B cell (primary cell): ENCODE data around the gene CAPG. TPM values are rescaled to one million over a fixed set of nuclear protein-coding genes. Genes with fewer than 3 reads are reported as not detected.

Experiments used
- ATAC-seq: fragments of 200-7000 bp; cut with Tn5 transposase; one replicate; pipeline ENCODE4 v1.10.0; 2021; ENCODE audit warnings: low read depth, mild to moderate bottlenecking, moderate number of reproducible peaks, moderate library complexity
- CTCF ChIA-PET: fragments of 350-600 bp; sonication (Branson Sonifier 250); formaldehyde crosslinking; loops from one replicate; lab custom pipeline; 2021; ENCODE audit warnings: antibody characterized with exemption, inconsistent platforms; lab: Charles Lee
- POLR2A ChIA-PET: fragments of 350-600 bp; sonication (Branson Sonifier 250); formaldehyde crosslinking; loops from one replicate; lab custom pipeline; 2021; ENCODE audit warnings: antibody characterized with exemption; lab: Charles Lee
- DNase-seq: peaks from one replicate; pipeline ENCODE4 v3.0.0; 2013
- H2AFZ ChIP-seq: 2 replicates; pipeline ENCODE4 v1.6.1; 2012; ENCODE audit warnings: mild to moderate bottlenecking, low read depth, low read length; ENCODE audit not compliant: insufficient read depth, poor library complexity, severe bottlenecking
- H3K27ac ChIP-seq, 2 donors: 1 replicate in 1 of 2; 2 replicates in 1 of 2; pipeline ENCODE4 v1.5.1; 2012 to 2013; ENCODE audit warnings: low read length in 2 of 2, mild to moderate bottlenecking in 2 of 2, moderate library complexity in 1 of 2
- H3K27me3 ChIP-seq, 4 experiments: fragments of 200-600 bp in 1 of 4; sonication (generic) in 1 of 4; replicated peaks in 1 of 4; 1 replicate in 2 of 4; 2 replicates in 2 of 4; pipeline versions ENCODE4 v1.6.1 to v1.7.0; 2013 to 2016; ENCODE audit warnings: low read length in 3 of 4, mild to moderate bottlenecking in 2 of 4, mixed read lengths in 1 of 4, moderate library complexity in 1 of 4; ENCODE audit not compliant: insufficient read depth in 4 of 4, control insufficient read depth in 3 of 4; ENCODE audit errors: control extremely low read depth in 1 of 4
- H3K36me3 ChIP-seq, 2 experiments: replicated peaks in 1 of 2; 1 replicate in 1 of 2; 2 replicates in 1 of 2; pipeline versions ENCODE4 v1.6.1 to v1.7.1; 2013; ENCODE audit warnings: low read length in 1 of 2; ENCODE audit not compliant: insufficient read depth in 2 of 2, control insufficient read depth in 1 of 2; ENCODE audit errors: control extremely low read depth in 1 of 2, extremely low read depth in 1 of 2
- H3K4me1 ChIP-seq, 2 donors: fragments of 200-600 bp in 1 of 2; sonication (generic) in 1 of 2; 1 replicate in 1 of 2; 2 replicates in 1 of 2; pipeline versions ENCODE4 v1.5.1 to v1.6.1; 2013 to 2017; ENCODE audit warnings: low read length in 2 of 2; ENCODE audit not compliant: control insufficient read depth in 2 of 2, insufficient read depth in 2 of 2
- H3K4me2 ChIP-seq: replicated peaks from 2 replicates; pipeline ENCODE3; 2012; ENCODE audit warnings: mild to moderate bottlenecking, low read depth, low read length; ENCODE audit not compliant: poor library complexity, severe bottlenecking
- H3K4me3 ChIP-seq, 5 experiments: fragments of 200-600 bp in 1 of 5; sonication (generic) in 1 of 5; 1 replicate in 3 of 5; 2 replicates in 2 of 5; pipeline versions ENCODE4 v1.5.1 to v1.7.0; 2011 to 2016; ENCODE audit warnings: low read length in 4 of 5, mild to moderate bottlenecking in 4 of 5, low read depth in 2 of 5, control low read depth in 1 of 5, moderate library complexity in 1 of 5; ENCODE audit not compliant: insufficient read depth in 1 of 5; ENCODE audit errors: control extremely low read depth in 1 of 5, extremely low read depth in 1 of 5
- H3K79me2 ChIP-seq: fragments of 200-600 bp; sonication (generic); one replicate; pipeline ENCODE4 v1.6.0; 2016; ENCODE audit warnings: low read length; ENCODE audit not compliant: control insufficient read depth, insufficient read depth
- H3K9ac ChIP-seq: fragments of 200-600 bp; sonication (generic); 2 replicates; pipeline ENCODE4 v1.6.1; 2017; ENCODE audit warnings: mild to moderate bottlenecking, low read length, moderate library complexity
- H3K9me3 ChIP-seq, 3 donors: one replicate each; pipeline versions ENCODE4 v1.6.1 to v1.7.1; 2013; ENCODE audit warnings: low read length in 2 of 3; ENCODE audit not compliant: control insufficient read depth in 2 of 3, insufficient read depth in 1 of 3; ENCODE audit errors: control extremely low read depth in 1 of 3
- H4K20me1 ChIP-seq: 2 replicates; pipeline ENCODE4 v1.6.0; 2012; ENCODE audit warnings: mild to moderate bottlenecking, low read length; ENCODE audit not compliant: insufficient read depth, control insufficient read depth, poor library complexity, severe bottlenecking
- H3K27ac Mint-ChIP-seq: one replicate; pipeline ENCODE4 v1.8.0; 2021; ENCODE audit warnings: mixed read lengths
- H3K27me3 Mint-ChIP-seq: one replicate; pipeline ENCODE4 v1.8.0; 2021; ENCODE audit warnings: mixed read lengths
- H3K4me1 Mint-ChIP-seq: one replicate; pipeline ENCODE4 v1.8.0; 2021; ENCODE audit warnings: mixed read lengths
- H3K4me3 Mint-ChIP-seq: one replicate; pipeline ENCODE4 v1.8.0; 2021; ENCODE audit warnings: mixed read lengths
- H3K9me3 Mint-ChIP-seq: one replicate; pipeline ENCODE4 v1.8.0; 2022; ENCODE audit warnings: mixed read lengths; ENCODE audit not compliant: insufficient read depth
- EZH2 ChIP-seq: IDR thresholded peaks from 2 replicates; pipeline ENCODE4 v1.6.1; 2012; ENCODE audit warnings: borderline replicate concordance, low read depth, mild to moderate bottlenecking, moderate library complexity, low read length; ENCODE audit not compliant: insufficient read depth, poor library complexity, severe bottlenecking
- WGBS: methylation state at CpG from one replicate; pipeline ENCODE4 v1.1.5; 2013; ENCODE audit warnings: missing lambda C conversion rate; ENCODE audit not compliant: insufficient coverage; 5-methylcytosine and 5-hydroxymethylcytosine counted together
- intact Hi-C: fragments of 100-400 bp; cut with micrococcal nuclease; formaldehyde crosslinking; loops from one replicate; pipeline ENCODE4 v1.10.0; 2022
- polyA plus RNA-seq: library from polyadenylated mRNA; depleted of rRNA; stranded (reverse); fragments of >200 nt; gene quantifications from 2 replicates; pipeline ENCODE4 v1.2.3, GENCODE V29; 2012
- total RNA-seq, 2 donors: library from RNA; stranded (reverse); fragments of 120-200 nt in 1 of 2; gene quantifications; 1 replicate in 1 of 2; 2 replicates in 1 of 2; pipeline versions ENCODE4 v1.2.3 to v1.2.4, GENCODE V29; 2013 to 2022
- TF ChIP-seq, protein P1 (sequence below): fragments of 200-600 bp; IDR thresholded peaks from one replicate; pipeline ENCODE4 v1.8.0; 2022; ENCODE audit warnings: antibody characterized with exemption, mild to moderate bottlenecking

Gene CAPG
- total and polyA plus RNA-seq, 2 donors (not counting 1 experiment from before 2014, with no cell fraction given): 158 to 210 TPM

DNA sequence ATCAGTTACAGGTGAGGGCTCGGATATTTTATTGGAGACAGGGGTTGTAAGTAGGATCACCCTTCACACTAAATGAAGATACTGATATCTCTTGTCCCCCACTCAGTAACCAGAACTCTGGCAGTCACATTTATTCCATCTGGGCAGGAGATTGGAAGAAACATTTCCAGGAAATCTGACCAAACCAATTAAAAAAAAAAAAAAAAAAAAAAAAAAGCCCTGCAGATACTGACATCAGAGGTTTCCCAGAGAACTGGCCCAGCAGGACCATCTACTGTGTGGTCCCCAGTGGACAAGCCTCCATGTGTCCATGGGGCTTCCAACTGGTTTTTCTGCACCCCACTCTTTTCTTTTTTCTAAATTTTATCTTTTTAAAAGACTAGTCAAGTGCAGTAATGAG is 49.6 kb upstream of the CAPG start:
- H3K4me2 ChIP-seq: no peak overlapping the region
- POLR2A ChIA-PET: no interaction called here

DNA sequence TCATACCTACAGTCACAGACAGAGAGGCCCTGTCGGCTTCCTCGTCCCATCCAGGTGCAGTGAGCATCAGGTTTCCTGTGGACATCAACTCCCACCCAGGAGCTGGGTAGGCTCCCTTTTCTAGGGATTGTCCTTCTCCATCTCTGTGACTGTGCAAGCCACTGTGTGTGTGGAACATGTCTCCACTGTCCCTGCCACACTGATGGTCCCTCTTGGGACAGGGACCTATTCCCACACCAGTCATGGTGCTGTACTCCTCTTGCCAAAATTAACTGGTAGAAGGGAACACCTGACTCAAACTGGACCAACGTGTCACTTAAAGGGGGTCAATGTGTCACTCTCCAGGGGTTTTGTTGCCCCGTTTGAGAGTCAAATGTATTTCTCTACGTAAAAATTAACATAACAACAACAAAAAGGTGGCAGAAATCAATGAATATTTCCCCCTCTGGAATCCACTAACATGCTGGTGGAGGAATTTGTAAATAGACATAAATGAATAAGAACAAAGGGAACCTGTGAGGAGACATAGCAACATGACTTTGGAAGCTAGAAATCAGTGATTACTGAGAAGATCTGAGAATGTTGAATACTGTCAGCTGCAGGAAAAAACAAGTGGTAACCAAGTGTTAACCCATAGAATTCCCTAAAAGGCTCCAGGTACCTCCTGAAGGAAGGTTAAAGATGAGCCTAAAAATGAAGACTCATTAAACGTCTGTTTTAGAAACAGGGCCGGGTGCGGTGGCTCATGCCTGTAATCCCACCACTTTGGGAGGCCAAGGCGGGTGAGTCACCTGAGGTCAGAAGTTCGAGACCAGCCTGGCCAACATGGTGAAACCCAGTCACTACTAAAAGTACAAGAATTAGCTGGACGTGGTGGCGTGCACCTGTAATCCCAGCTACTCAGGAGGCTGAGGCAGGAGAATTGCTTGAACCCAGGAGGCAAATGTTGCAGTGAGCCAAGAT is 48.7 kb upstream of the CAPG start:
- no peaks in the 10 kb centered on the region for H3K4me1 ChIP-seq
- ChIA-PET CTCF (interaction anchor here (0.6 kb wide), 1 partner anchor 39 kb away, joined by 4 read pairs; no protein-coding TSS in a partner anchor), POLR2A (no interaction called here)
- no peak overlapping the region for H3K27ac ChIP-seq
- Mint-ChIP-seq H3K27ac (no peak overlapping the region), H3K27me3 (no peaks in the 10 kb centered on the region), H3K4me3 (no peak overlapping the region), H3K9me3 (no peaks in the 10 kb centered on the region), H3K4me1 (no peaks in the 10 kb centered on the region)
- no peaks in the 10 kb centered on the region for H3K27me3 ChIP-seq
- no peak for TF ChIP-seq EZH2
- TF ChIP-seq, protein P1, sequence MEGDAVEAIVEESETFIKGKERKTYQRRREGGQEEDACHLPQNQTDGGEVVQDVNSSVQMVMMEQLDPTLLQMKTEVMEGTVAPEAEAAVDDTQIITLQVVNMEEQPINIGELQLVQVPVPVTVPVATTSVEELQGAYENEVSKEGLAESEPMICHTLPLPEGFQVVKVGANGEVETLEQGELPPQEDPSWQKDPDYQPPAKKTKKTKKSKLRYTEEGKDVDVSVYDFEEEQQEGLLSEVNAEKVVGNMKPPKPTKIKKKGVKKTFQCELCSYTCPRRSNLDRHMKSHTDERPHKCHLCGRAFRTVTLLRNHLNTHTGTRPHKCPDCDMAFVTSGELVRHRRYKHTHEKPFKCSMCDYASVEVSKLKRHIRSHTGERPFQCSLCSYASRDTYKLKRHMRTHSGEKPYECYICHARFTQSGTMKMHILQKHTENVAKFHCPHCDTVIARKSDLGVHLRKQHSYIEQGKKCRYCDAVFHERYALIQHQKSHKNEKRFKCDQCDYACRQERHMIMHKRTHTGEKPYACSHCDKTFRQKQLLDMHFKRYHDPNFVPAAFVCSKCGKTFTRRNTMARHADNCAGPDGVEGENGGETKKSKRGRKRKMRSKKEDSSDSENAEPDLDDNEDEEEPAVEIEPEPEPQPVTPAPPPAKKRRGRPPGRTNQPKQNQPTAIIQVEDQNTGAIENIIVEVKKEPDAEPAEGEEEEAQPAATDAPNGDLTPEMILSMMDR: no peak
- ATAC-seq (no peak), DNase-seq (no peak)
- no peak overlapping the region for H3K4me3 ChIP-seq
- H3K36me3 ChIP-seq: no peaks in the 10 kb centered on the region
- H4K20me1 ChIP-seq: no peaks in the 10 kb centered on the region
- H3K79me2 ChIP-seq: no peaks in the 10 kb centered on the region
- intact Hi-C loops: no loop called here
- H3K9me3 ChIP-seq: no peaks in the 10 kb centered on the region
- no peak overlapping the region for H3K9ac ChIP-seq
- 82% methylated on average over 9 of the region's 12 CpGs for WGBS
- H3K4me2 ChIP-seq: no peak overlapping the region
- H2AFZ ChIP-seq: no peak overlapping the region

More for the DNA sequence above, 49.6 kb upstream of the CAPG start:
- Histone ChIP-seq H3K9ac (no peak overlapping the region), H3K4me1 (no peaks in the 10 kb centered on the region), H3K79me2 (no peaks in the 10 kb centered on the region), H2AFZ (no peak overlapping the region), H3K27me3 (no peaks in the 10 kb centered on the region), H3K36me3 (no peaks in the 10 kb centered on the region), H3K9me3 (no peaks in the 10 kb centered on the region), H3K4me3 (no peak overlapping the region), H3K27ac (no peak overlapping the region), H4K20me1 (no peaks in the 10 kb centered on the region)
- CTCF ChIA-PET: no interaction called here
- no peak overlapping the region for H3K4me3 Mint-ChIP-seq
- intact Hi-C loops: no loop called here
- no peaks in the 10 kb centered on the region for H3K4me1 Mint-ChIP-seq
- H3K9me3 Mint-ChIP-seq: no peaks in the 10 kb centered on the region
- TF ChIP-seq, protein P1: no peak
- H3K27ac Mint-ChIP-seq: no peak overlapping the region
- no peak for ATAC-seq
- no peaks in the 10 kb centered on the region for H3K27me3 Mint-ChIP-seq
- no CpG with 5 or more reads among the region's 1 CpG for WGBS
- no peak for DNase-seq
